ENCODE data around the gene LYZL6.
A peak's percentile ranks its signal among the peaks of the same experiment; 100 is the strongest.

LYZL6 gene, protein sequence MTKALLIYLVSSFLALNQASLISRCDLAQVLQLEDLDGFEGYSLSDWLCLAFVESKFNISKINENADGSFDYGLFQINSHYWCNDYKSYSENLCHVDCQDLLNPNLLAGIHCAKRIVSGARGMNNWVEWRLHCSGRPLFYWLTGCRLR

DNA sequence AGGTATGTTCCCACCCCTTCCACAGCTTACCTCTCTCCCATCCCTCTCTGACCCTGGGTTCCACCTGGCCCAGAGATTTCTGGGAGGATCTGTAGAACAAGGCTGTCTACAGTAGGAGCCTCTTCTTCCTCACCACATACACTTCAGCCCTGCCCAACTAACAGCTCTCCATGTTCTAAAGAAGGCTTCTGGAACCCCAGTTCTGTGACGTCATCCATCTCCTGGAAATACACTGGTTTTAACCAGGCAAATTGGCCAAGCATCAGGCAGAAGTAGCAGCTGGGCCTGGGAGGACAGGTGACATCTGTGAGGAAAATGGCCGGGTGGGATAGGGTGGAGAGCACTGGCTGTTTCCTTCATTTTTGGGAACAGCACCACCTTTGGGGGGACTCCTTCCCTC lies at the start of gene LYZL6:
TSS of gene LYZL6 (minus strand) at position 177 of the 400 bp plus-strand sequence. CDS start 4,357 bp downstream, outside the sequence.
- DNase-seq, result no peak

DNA sequence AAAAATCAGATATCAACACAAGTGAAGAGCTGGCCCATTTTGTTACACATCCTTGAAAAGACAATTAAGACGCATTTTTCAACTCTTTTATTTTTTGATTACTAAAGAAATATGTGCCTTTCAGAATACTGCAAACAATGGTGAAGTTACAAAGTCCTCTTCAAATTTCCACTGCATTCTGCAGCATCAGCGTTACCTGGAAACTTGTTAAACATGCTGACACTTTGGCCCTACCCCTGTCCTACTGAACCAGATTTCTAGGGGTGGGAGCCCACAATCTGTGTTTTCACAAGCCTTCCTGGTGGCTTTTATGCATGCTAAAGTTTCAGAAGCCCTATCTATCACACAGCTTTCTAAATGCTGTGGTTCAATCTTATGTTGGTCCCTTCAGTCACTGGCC lies 47.6 kb upstream of the LYZL6 start:
- no peak for DNase-seq

DNA sequence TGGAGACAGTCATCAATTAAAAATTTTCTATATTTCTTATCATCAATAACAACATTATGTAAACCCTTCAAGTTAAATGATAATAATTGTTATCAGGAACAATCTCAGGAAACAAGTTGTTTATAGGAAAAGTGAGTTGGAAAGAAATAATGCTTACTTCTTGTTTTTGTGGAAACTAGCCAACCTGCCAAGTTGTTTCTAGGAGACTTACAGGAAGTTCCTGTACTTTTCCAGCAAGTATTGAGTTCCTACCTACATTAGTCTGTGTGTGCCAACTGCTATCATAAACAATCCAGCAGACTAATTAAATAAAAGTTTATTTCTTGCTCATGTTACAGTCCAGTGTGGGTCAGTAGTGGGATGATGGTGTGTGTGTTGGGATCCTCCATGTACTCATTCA lies 44.7 kb upstream of the LYZL6 start:
- DNase-seq, result no peak

DNA sequence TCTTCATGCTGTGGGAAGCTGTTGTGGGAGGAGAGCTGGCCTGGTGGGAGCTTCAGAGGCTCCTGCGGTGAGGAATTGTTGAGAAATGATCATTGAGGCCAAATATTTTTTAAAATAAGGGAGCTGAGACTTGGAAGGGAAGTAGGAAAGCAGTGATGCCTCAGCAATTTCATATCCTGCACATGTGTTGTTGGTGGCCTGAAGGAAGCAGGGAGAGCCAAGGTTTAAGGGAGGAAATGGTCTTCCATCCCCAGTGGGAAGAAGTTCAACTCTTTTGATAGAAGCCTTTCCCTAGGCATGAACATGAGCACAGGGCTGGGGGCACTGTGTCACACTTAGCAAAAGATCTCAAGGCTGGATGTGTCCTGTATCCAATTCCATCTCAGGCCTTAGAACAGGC lies 43.1 kb upstream of the LYZL6 start, which contains the start of gene CCL14:
TSS of gene CCL14 (minus strand) at position 87 of the 400 bp plus-strand sequence. CDS start at position 7, 80 bp downstream.
- no peak for DNase-seq

DNA sequence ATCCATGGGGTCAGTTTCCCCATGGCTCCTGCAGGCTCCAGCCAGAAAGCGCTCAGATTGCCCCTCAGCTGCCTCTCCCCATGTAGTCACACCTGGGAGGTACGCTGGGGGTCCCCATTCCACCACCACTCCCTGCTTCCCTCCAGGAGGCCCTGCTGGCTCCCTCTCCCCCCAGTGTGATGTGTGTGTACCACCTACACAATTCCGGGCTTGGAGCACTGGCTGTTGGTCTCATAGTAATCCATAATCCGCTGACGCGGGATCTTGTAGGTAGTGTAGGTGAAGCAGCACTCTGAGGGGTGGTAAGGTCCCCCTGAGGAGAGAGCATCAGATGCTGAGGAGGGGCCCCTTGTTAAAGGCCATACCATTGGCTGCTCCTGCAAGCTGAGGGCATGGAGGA lies 40.6 kb upstream of the LYZL6 start:
- DNase-seq, result no peak

DNA sequence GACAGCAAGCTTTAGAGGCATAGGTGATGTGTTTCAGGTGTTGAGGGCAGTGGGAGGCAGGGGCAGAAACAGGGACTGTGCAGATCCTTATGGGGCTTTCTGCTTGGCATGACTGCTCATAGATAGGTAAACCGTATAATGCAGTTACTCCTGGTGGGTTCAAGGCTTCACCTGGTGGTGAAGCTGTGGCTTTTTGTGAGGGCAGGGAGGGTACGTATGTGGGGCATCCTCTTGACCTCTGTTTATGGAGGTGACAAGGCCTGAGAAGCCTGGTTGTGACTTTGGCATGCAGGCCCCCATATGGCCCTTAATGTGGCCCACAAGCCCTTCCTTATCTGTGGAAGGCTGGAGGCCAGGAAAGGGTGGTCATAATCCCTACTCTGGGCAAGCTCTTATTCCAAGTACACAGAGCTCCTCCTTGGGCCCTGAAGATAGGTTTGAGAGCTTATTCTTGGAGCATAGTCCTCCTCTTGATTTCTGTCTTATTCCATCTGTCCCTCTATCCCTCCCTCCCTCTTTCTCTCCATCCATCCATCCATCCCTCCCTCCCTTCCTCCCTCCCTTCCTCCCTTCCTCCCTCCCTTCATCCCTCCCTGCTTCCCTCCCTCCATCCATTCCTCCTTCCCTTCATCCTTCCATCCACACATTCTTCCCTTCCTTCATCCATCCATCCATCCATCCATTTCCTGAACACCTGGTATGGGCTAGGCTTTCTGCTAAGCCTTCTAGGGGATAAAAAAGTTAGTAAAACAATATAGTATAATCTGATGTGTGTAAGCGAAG lies 39.1 kb upstream of the LYZL6 start:
- DNase-seq, result no peak

DNA sequence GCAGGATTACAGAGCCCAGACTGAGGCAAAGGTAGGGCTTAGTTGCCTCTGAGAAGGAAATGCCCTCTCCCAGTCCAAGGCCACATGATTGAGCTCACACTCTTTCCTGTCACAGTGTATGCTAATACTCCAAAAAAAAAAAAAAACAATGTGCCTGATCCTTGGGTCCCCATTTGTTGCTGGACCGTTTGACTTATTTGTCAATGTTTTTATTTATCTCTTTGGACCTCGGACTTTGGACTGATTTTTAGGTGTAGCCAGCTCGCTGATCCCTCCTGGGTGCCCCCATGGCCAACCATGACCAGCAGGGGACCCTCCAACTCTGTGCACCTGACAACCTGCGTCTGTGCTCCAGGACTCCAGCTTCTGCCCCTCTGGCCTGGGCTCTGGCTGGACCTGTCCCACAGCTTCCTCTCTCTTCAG lies 38.4 kb upstream of the LYZL6 start:
- no peak for DNase-seq

DNA sequence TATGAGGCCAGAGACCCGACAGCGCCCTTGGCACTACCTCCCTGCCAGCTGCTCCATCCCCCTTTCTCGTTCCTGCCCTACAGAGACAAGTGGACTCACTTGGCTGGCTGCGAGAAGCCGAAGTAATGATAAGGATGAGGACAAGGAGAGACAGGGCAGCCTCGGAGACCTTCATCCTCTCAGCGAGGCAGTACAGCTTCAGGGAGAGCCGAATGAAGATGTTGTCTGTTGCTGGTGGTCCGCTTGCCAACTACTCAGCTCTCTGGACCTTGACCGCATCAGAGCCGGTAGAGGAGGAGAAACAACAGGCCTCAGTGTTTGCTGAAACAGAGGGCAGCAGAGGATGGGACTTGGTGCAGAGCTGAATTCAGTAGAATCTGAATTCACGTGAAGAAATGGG lies 37.7 kb upstream of the LYZL6 start, which contains the start of gene CCL16:
TSS of gene CCL16 (minus strand) at position 252 of the 400 bp plus-strand sequence. CDS start at position 175, 77 bp downstream.
- no peak for DNase-seq

DNA sequence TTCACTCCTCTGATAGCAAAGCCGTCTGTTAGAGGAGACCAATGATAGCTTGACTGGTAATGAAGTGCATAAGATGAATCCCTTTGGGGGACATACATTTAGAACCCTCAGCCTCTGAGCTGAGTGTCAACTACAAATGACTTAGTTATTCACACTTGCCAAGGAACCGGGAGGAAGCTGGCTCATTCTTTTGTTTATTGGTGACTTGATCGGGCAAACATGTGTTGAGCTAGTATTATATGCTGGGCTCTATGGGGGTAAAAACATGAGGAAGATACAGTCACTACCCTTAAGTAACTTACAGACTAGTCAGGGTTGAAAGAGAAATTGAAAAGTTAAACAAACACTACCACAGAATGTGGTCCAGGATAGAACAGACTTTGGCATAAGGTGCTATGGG lies 34.8 kb upstream of the LYZL6 start:
- no peak for DNase-seq

DNA sequence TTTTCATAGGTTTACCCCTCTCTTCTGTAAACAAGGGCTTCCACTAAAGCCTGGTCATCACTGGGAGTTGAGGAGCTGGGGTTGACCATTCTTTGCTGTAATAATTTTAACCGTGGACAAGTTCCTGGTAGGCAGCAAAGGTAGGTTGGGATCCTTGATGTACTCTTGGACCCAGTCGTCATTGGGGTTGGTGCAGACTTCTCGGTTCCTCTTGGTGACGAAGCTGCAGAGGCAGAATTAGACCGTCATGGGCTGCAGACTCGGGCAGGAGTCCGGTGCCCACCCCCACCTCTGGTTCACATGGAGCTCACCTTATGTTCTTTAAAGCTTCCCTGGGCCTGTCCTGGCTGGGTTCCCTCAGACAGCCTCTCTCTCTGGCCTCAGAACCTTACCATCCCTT lies 34.0 kb upstream of the LYZL6 start:
- DNase-seq, result no peak

DNA sequence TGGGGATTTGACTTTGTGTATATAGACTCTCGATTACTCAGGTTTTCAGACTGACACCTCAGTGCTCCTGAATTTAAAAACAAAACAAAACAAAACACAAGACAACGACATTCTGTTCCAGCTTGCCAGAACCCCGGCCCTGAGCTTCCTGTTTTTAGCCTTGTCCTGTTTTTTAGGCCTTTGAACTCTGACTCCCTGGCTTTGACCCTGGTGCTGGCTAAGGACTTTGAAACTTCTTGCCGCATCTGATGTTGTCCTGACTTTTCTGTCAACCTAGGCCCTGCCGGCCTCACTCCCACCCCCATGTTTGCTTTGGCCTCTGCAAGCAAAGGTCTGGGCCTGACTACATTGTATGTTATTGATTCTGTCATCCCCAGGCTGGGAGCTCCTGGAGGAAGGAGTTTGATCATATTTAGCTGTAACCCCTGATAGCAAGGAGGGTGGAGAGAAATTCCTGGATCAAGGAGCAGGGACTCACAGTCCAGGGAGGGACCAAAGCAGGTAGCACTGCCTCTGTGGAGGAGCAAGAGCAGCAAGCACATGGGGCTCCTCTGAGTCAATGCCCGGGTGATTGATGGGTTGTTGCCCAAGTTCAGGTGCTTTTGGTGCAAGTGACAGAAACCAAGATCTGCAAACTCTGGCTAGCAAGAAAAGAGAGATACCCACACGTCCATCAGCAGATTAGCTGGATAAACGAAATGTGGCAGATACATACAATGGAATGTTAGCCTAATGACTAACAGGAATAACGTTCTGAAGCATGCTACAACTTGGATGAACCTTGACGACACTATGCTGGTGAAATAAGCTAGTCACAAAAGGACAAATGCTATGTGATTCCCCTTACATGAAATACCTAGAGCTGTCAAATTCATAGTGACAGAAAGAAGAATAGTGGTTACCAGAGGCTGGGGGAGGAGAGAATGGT lies 30.1 kb upstream of the LYZL6 start:
- no peak for DNase-seq

DNA sequence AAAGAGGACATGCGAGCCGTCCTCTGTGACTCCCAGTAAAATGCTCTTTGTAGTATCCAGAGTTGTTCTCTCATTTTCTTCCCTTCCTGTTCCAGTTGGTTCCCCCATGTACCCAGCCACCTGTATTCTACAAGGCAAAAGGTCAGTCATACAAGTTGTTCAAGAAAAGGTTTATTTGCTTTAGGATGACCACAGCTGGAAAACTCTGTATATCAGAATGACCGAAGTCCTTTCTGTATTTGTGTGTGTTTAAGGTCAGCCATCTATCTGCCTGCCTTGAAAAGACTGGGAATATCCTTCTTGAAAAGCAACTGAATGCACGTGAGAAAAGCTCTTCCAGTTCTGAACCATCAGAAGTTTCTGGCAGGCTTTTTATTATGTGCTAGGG lies 29.4 kb upstream of the LYZL6 start:
- no peak for DNase-seq

DNA sequence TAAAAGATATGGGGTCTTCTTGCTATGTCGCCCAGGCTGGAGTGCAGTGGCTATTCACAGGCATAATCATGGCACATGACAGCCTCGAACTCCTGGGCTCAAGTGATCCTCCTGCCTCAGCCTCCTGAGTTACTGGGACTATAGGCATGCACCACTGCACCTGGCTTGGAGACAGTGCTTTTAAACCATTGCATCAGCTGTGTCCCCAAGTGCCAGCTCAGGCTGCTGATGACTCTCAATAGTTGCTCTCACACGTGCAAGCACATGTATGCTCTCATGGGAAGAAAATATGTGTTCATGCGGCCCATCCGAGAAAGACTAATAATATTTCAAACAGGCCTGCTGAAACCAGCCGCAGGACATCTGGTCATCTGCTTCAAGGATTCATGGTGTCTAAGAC lies 29.0 kb upstream of the LYZL6 start:
- DNase-seq, result no peak

DNA sequence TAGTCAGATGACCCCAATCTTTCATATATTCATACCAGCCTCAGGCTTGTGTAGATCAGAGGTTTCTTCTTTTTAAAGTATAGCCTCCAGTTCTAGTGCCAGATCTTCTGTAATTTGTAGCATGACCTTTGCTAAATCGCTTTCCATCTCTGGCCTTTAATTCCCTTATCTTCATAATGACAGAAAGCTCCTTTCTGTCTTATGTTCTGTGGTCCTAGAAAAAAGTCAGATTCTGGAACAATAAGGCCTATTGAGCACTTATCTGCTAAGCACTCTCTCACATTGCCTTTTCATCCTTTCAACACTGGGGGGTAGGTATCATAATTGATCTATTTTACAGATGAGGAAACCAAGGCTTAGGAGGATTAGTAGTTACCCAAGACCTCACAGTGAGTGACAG lies 28.6 kb upstream of the LYZL6 start:
- DNase-seq, result no peak

DNA sequence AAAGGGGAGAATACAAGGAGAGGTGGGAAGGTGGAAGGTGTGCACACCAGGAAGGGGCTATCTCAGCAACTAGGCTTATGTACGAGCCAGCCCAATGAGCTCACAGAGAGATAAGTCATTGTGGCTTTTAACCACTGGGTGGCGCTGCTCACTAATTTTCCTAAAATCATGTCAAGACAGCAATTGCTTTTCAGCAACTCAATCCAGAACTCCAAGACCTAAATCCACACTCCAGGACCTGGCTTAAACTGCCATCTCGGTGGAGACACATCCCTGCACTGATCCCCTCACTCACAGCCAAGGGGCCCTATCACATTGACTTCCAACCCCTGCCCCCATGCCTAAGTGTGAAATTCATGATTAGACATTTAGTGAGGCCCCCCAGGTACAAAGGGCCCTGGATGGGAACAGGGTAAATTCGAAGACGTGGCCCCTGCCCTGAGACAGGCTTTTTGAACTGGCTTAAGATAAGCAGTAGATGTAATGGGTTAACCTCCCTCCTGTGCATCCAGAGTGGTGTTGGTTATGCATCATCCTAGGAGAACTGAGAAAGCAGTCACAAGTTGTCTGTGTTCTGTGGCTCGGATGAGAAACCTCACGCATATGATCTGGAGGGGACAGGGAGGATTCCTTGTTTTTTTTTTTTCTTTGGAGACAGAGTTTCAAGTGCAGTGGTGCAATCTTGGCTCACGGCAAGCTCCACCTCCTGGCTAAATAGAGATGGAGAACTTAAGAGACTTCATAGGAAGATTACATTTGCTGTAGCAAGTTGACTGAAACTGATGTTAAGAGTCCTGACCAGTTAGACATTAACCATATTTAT lies 26.3 kb upstream of the LYZL6 start:
- peak in 45 of 51 donors; percentile 1 to 87 (median 47) for DNase-seq

DNA sequence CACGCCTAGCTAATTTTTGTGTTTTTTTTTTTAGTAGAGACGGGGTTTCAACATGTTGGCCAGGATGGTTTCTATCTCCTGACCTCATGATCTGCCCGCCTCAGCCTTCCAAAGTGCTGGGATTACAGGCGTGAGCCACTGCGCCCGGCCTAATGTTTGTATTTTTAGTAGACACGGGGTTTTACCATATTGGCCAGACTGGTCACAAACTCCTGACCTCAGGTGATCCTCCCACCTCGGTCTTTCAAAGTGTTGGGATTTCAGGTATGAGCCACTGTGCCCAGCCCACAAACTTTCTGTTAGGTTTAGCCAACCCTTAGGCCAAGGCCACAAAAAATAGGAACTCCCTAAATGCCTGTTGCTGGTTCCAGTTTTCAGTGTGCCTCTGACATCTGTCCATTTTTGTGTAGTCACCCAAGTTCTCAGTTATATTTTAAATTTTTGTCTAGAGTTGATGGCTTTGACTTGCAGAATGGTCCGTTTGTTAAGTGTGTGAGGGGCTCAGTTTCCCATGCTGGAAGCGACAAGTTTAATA lies 25.1 kb upstream of the LYZL6 start:
- DNase-seq, result no peak

DNA sequence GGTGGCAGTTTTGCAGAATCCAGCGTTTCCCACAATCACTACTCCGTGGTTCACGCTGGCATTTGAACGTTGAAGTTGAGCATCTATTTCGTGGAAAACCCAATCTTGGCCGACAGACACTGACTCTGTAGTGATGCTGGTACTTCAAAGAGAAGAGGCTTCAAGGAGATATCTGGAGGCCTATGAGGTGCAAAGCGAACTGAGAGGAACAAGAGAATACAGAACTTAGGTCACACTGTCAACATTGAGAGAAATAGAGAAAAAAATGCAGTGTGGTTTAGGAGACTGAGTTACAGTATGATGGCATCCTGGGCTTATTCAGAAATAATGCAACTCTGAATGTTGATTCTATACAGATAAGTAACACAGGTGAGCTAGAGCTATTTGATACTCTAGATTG lies 21.8 kb upstream of the LYZL6 start:
- DNase-seq, result no peak

DNA sequence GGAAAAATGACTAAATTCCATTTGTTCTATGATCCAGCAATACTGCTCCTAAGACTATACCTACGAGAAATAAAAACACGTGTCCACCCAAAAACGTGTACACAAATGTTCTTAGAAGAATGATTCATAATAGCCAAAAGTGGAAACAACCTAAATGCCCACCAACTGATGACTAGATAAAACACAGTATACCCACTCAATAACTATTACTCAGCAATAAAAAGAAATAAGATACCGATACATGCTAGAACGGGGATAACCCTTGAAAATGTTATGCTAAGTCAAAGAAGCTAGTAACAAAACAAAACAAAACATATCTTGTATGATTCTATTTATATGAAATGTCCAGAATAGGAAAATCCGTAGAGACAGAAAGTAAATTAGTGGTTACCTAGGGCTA lies 20.1 kb upstream of the LYZL6 start:
- DNase-seq, result no peak

DNA sequence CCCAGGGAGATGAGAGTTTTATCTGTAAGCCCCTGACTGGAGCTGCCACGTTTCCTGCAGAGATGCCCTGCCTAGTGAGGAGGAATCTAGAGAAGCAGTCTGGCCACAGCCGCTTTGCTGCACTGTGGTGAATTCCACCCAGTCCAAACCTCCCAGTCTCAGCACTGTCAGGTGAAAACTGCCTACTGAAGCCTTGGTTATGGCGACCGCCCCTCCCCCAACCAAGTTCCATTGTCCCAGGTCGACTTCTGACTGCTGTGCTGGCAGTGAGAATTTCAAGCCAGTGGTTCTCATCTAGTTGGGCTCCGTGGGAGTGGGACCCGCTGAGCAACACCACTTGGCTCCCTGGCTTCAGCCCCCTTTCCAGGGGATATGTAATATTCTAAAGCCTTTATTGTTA lies 10.2 kb upstream of the LYZL6 start:
- DNase-seq, result no peak

DNA sequence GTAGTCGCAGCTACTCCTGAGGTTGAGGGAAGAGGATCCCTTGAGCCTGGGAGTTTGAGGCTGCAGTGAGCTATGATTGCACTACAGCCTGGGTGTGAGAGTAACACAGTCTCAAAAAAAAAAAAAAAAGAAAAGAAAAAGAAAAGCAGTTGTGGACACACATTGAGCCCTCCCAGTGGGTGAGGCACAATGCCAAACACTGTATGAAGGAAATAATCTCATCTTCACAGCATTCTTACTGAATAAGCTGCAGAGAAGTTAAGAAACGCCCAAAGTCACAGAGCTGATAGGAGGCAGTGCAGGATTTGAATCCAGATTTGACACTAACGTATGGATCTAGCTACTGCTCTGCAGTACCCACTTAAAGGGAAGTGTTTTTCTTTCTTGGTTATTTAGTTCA lies 5.9 kb upstream of the LYZL6 start:
- DNase-seq, result no peak

DNA sequence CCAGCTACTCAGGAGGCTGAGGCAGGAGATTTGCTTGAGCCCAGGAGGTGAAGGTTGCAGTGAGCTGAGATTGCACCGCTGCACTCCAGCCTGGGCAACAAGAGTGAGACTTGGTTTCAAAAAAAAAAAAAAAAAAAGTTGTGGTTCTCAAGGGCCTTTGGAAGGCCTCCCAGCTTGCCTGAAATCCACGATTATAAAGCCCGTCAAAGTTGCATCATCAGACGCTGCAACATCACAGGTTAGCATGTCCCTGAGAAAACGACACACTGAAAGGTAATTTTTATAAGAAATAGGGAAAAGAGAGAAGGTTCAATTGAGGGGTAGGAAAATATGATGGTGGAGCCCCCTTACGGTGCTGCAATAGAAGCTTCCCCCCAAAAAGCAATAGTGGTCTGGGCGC lies 4.6 kb upstream of the LYZL6 start:
- DNase-seq, result no peak

Measured in hypothalamus (tissue), 51 donors.